ENCODE results near the gene SARDH. TPM values are rescaled to one million over a fixed set of nuclear protein-coding genes. Genes with fewer than 3 reads are reported as not detected.

SARDH gene
- total and polyA plus RNA-seq, 2 of the 13 experiments (the other 11 are each of a cell fraction or from before 2014, with no cell fraction given), result 11.6 to 34.9 TPM

- TF ChIP-seq ZNF883 (CRISPR knock-in tag; IDR thresholded peaks at IDR 0.05; ENCODE audit: not compliant biosample characterization), result peak; percentile 57
- TF ChIP-seq ZBTB34 (CRISPR knock-in tag; IDR thresholded peaks at IDR 0.05), result no peak
- no peak for TF ChIP-seq ZBTB26 (CRISPR knock-in tag; IDR thresholded peaks at IDR 0.05; ENCODE audit: borderline replicate concordance)
- TF ChIP-seq RFXANK (CRISPR knock-in tag; IDR thresholded peaks at IDR 0.05), result no peak
- no peak; the same call in 1 of the 2 replicates for TF ChIP-seq NFYC (CRISPR knock-in tag; IDR thresholded peaks at IDR 0.05)
- TF ChIP-seq NFKBIZ (CRISPR knock-in tag; IDR thresholded peaks at IDR 0.05), result no peak
- no peak for TF ChIP-seq SOX13 (IDR thresholded peaks at IDR 0.05)
- TF ChIP-seq SOX13 (CRISPR knock-in tag; conservative IDR thresholded peaks at IDR 0.05 in 1 of 2, IDR thresholded peaks at IDR 0.05 in 1 of 2), result peak in 1 of 2 experiments; percentile 33; a peak in 1 of 4 replicates
- TF ChIP-seq KDM1A (CRISPR knock-in tag; IDR thresholded peaks at IDR 0.05), result no peak
- no peak for TF ChIP-seq CBX5 (CRISPR knock-in tag; IDR thresholded peaks at IDR 0.05; ENCODE audit: borderline replicate concordance)
- peak; percentile 86; the same call in 1 of the 2 replicates for TF ChIP-seq MIER3 (CRISPR knock-in tag; IDR thresholded peaks at IDR 0.05; ENCODE audit: borderline replicate concordance)
- no peak for TF ChIP-seq PRDM4 (CRISPR knock-in tag; IDR thresholded peaks at IDR 0.05; ENCODE audit: borderline replicate concordance)
- TF ChIP-seq SETDB1 (CRISPR knock-in tag; IDR thresholded peaks at IDR 0.05; ENCODE audit: borderline replicate concordance), result no peak
- 0 out of 2 replicates have a peak, but pooled peaks have one; percentile 35 for TF ChIP-seq ZNF512B (CRISPR knock-in tag; IDR thresholded peaks at IDR 0.05; ENCODE audit: borderline replicate concordance)
- peak; percentile 68; the same call in 1 of the 2 replicates for TF ChIP-seq HOMEZ (CRISPR knock-in tag; IDR thresholded peaks at IDR 0.05; ENCODE audit: low read depth)
- TF ChIP-seq EZH2 (conservative IDR thresholded peaks at IDR 0.05; ENCODE audit: low read depth, low read length), result no peak
Observed at GRCh38 chr9:133658442-133659431, 79.4 kb downstream of the SARDH start (continued).
